Osteoblast (primary cell): Measurements from ENCODE around the gene EPHX1. TPM values are rescaled to one million over a fixed set of nuclear protein-coding genes. Genes with fewer than 3 reads are reported as not detected.

ENCODE experiments used
- DNase-seq: peaks from one replicate; pipeline ENCODE4 v3.0.0; 2011; ENCODE audit warnings: low spot score, mixed read lengths; ENCODE audit not compliant: insufficient read length; ENCODE audit errors: missing footprints
- H2AFZ ChIP-seq: 2 replicates; pipeline ENCODE4 v1.6.0; 2011; ENCODE audit warnings: mild to moderate bottlenecking, low read length
- H3K27ac ChIP-seq: 2 replicates; pipeline ENCODE4 v1.5.1; 2011; ENCODE audit warnings: mild to moderate bottlenecking, low read depth, low read length, moderate library complexity
- H3K27me3 ChIP-seq: 2 replicates; pipeline ENCODE4 v1.6.0; 2012; ENCODE audit warnings: mild to moderate bottlenecking, control low read depth, inconsistent platforms, low read length, moderate library complexity; ENCODE audit not compliant: insufficient read depth
- H3K36me3 ChIP-seq: 2 replicates; pipeline ENCODE4 v1.5.1; 2011; ENCODE audit warnings: mild to moderate bottlenecking, low read length, control low read depth, moderate library complexity; ENCODE audit not compliant: insufficient read depth
- H3K4me1 ChIP-seq: 2 replicates; pipeline ENCODE4 v1.5.1; 2011; ENCODE audit warnings: mild to moderate bottlenecking, low read length, control low read depth, moderate library complexity; ENCODE audit not compliant: insufficient read depth
- H3K4me2 ChIP-seq: 2 replicates; pipeline ENCODE4 v1.6.0; 2011; ENCODE audit warnings: mild to moderate bottlenecking, low read length; ENCODE audit not compliant: insufficient read depth
- H3K4me3 ChIP-seq: fragments of 200-600 bp; sonication (generic); 3 replicates; pipeline ENCODE4 v1.5.1; 2012; ENCODE audit warnings: mild to moderate bottlenecking, low read length, inconsistent platforms; ENCODE audit not compliant: insufficient read depth
- H3K79me2 ChIP-seq: 2 replicates; pipeline ENCODE4 v1.6.0; 2012; ENCODE audit warnings: mild to moderate bottlenecking, low read length, control low read depth, inconsistent platforms; ENCODE audit not compliant: insufficient read depth
- H3K9me3 ChIP-seq: 2 replicates; pipeline ENCODE4 v1.5.1; 2011; ENCODE audit warnings: low read depth, low read length, control low read depth
- H4K20me1 ChIP-seq: 2 replicates; pipeline ENCODE4 v1.6.0; 2012; ENCODE audit warnings: mild to moderate bottlenecking, low read length, control low read depth; ENCODE audit not compliant: insufficient read depth
- CTCF ChIP-seq: IDR thresholded peaks from 2 replicates; pipeline ENCODE4 v1.5.1; 2011; ENCODE audit warnings: mild to moderate bottlenecking, low read depth, low read length, moderate library complexity; ENCODE audit errors: extremely low read depth
- total RNA-seq: library from RNA; depleted of rRNA; stranded (reverse); fragments of >200 nt; gene quantifications from 2 replicates; pipeline ENCODE4 v1.2.3, GENCODE V29; 2012

The EPHX1 gene
- total RNA-seq, 1 donor: 67.0 TPM

- no peak overlapping the region for H2AFZ ChIP-seq
- no peak overlapping the region for H3K4me2 ChIP-seq
- peaks cover 11% of the 10 kb centered on the region for H3K4me1 ChIP-seq
- no peak overlapping the region for H3K4me3 ChIP-seq
- peaks cover 9% of the 10 kb centered on the region for H4K20me1 ChIP-seq
- H3K9me3 ChIP-seq: no peaks in the 10 kb centered on the region
- no peak for DNase-seq
- H3K79me2 ChIP-seq: no peaks in the 10 kb centered on the region
- H3K36me3 ChIP-seq: peaks cover 49% of the 10 kb centered on the region
- TF ChIP-seq CTCF: no peak
- no peak overlapping the region for H3K27ac ChIP-seq
- no peaks in the 10 kb centered on the region for H3K27me3 ChIP-seq
Observed at GRCh38 chr1:225860107-225860506, 50.2 kb downstream of the EPHX1 start.

GRCh38 chr1:225860876-225861441 is 51.0 kb downstream of the EPHX1 start:
- no peaks in the 10 kb centered on the region for H3K9me3 ChIP-seq
- H2AFZ ChIP-seq: no peak overlapping the region
- H3K79me2 ChIP-seq: no peaks in the 10 kb centered on the region
- H3K4me1 ChIP-seq: peaks cover 16% of the 10 kb centered on the region
- H3K36me3 ChIP-seq: peaks cover 54% of the 10 kb centered on the region
- no peak for TF ChIP-seq CTCF
- DNase-seq: no peak
- H3K27ac ChIP-seq: no peak overlapping the region
- H3K27me3 ChIP-seq: no peaks in the 10 kb centered on the region
- peaks cover 15% of the 10 kb centered on the region for H4K20me1 ChIP-seq
- H3K4me2 ChIP-seq: no peak overlapping the region
- no peak overlapping the region for H3K4me3 ChIP-seq

GRCh38 chr1:225861834-225862580 is 52.1 kb downstream of the EPHX1 start:
- H3K9me3 ChIP-seq: no peaks in the 10 kb centered on the region
- H3K4me3 ChIP-seq: no peak overlapping the region
- DNase-seq: peak; percentile 23
- TF ChIP-seq CTCF: no peak
- H3K79me2 ChIP-seq: no peaks in the 10 kb centered on the region
- no peak overlapping the region for H2AFZ ChIP-seq
- no peak overlapping the region for H3K27ac ChIP-seq
- no peaks in the 10 kb centered on the region for H3K27me3 ChIP-seq
- peaks cover 21% of the 10 kb centered on the region for H4K20me1 ChIP-seq
- peaks cover 24% of the 10 kb centered on the region for H3K4me1 ChIP-seq
- no peak overlapping the region for H3K4me2 ChIP-seq
- H3K36me3 ChIP-seq: peaks cover 47% of the 10 kb centered on the region

- H3K4me1 ChIP-seq: peaks cover 24% of the 10 kb centered on the region
- no peak overlapping the region for H3K4me3 ChIP-seq
- peaks cover 21% of the 10 kb centered on the region for H4K20me1 ChIP-seq
- TF ChIP-seq CTCF: no peak
- H3K9me3 ChIP-seq: no peaks in the 10 kb centered on the region
- H3K36me3 ChIP-seq: peaks cover 46% of the 10 kb centered on the region
- H3K79me2 ChIP-seq: no peaks in the 10 kb centered on the region
- H3K27ac ChIP-seq: no peak overlapping the region
- no peak overlapping the region for H3K4me2 ChIP-seq
- H3K27me3 ChIP-seq: no peaks in the 10 kb centered on the region
- no peak overlapping the region for H2AFZ ChIP-seq
- peak; percentile 42 for DNase-seq
Observed at GRCh38 chr1:225862581-225862950, 52.6 kb downstream of the EPHX1 start.
